ENCODE data around the gene GMDS. TPM values are rescaled to one million over a fixed set of nuclear protein-coding genes. Genes with fewer than 3 reads are reported as not detected.
"Not testable (repeated sequence)": the region's sequence is repeated elsewhere in the genome, so short reads cannot be mapped to it uniquely, and the experiment has no call there.

Gene GMDS
- total RNA-seq, 4 donors from 2014 or later: 3.4 to 7.2 (median 4.6) TPM

DNA sequence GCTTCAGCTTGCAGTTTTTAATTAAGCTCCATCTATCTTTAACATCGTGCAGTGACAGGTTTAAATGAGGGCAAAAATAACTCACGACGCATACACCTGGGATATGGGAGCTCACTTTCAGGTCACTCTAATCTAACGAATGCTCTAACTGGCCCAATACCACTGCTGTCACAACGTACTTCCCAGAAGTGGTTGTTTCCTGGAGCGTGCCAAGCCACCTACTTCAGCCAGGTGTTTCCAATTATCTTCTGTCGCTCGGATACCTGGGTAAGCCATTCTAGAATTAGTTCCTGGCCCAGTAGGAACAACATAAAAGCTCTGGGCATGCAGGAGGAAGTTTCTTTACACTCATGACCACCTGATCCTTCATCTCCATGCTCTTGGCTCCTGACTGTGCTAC, 488.3 kb downstream of the GMDS start:
- in situ Hi-C loops (cut with MboI; ENCODE audit: low sequenced_read_pairs in 4 of 4) (no loop called here), intact Hi-C loops (cut with DNase I; ENCODE audit: low total_unique reads) (loop anchor here (5.0 kb wide), 1 partner anchor 1465 kb away; the partner anchor contains the start of gene DUSP22)
- no peak for ATAC-seq
- Histone ChIP-seq H3K27me3 (no peaks in the 10 kb centered on the region), H3K4me3 (no peak overlapping the region), H3K27ac (no peak overlapping the region), H3K9me3 (no peaks in the 10 kb centered on the region), H3K36me3 (no peaks in the 10 kb centered on the region), H3K4me1 (no peaks in the 10 kb centered on the region)
- DNase-seq: no peak
- TF ChIP-seq POLR2A (IDR thresholded peaks at IDR 0.05) (no peak), CTCF (IDR thresholded peaks at IDR 0.05 in 4 of 5, conservative IDR thresholded peaks at IDR 0.05 in 1 of 5) (no peak)

GRCh38 chr6:1756472-1757129, 488.8 kb downstream of the GMDS start:
- Histone ChIP-seq H3K4me1 (no peaks in the 10 kb centered on the region), H3K27ac (no peak overlapping the region), H3K9me3 (no peaks in the 10 kb centered on the region), H3K27me3 (no peaks in the 10 kb centered on the region), H3K4me3 (no peak overlapping the region), H3K36me3 (no peaks in the 10 kb centered on the region)
- DNase-seq (no peak), ATAC-seq (no peak)
- in situ Hi-C loops (cut with MboI; ENCODE audit: low sequenced_read_pairs in 4 of 4): no loop called here
- TF ChIP-seq POLR2A (IDR thresholded peaks at IDR 0.05): no peak
- TF ChIP-seq CTCF (IDR thresholded peaks at IDR 0.05 in 4 of 5, conservative IDR thresholded peaks at IDR 0.05 in 1 of 5): no peak
- intact Hi-C loops (cut with DNase I; ENCODE audit: low total_unique reads): loop anchor here (5.0 kb wide), 1 partner anchor 1464 kb away; the partner anchor contains the start of gene DUSP22

DNA sequence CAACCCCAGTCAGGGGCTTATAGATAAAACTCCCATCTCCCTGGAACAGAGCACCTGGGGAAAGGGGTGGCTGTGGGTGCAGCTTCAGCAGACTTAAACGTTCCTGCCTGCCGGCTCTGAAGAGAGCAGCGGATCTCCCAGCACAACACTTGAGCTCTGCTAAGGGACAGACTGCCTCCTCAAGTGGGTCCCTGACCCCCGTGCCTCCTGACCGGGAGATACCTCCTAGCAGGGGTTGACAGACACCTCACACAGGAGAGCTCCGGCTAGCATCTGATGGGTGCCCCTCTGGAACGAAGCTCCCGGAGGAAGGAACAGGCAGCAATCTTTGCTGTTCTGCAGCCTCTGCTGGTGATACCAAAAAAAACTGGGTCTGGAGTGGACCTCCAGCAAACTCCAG, 494.3 kb downstream of the GMDS start:
- H3K4me3 ChIP-seq; H3K36me3 ChIP-seq; in situ Hi-C loops (cut with MboI; ENCODE audit: low sequenced_read_pairs in 4 of 4); H3K4me1 ChIP-seq; H3K27me3 ChIP-seq; H3K9me3 ChIP-seq; H3K27ac ChIP-seq; intact Hi-C loops (cut with DNase I; ENCODE audit: low total_unique reads); DNase-seq; ATAC-seq: not testable (repeated sequence)

- Histone ChIP-seq H3K27ac (no peak overlapping the region), H3K4me1 (no peaks in the 10 kb centered on the region), H3K4me3 (no peak overlapping the region), H3K9me3 (no peaks in the 10 kb centered on the region), H3K27me3 (no peaks in the 10 kb centered on the region), H3K36me3 (no peaks in the 10 kb centered on the region)
- DNase-seq (no peak), ATAC-seq (no peak)
- intact Hi-C loops (cut with DNase I; ENCODE audit: low total_unique reads) (no loop called here), in situ Hi-C loops (cut with MboI; ENCODE audit: low sequenced_read_pairs in 4 of 4) (no loop called here)
- TF ChIP-seq CTCF (IDR thresholded peaks at IDR 0.05 in 4 of 5, conservative IDR thresholded peaks at IDR 0.05 in 1 of 5) (no peak), POLR2A (IDR thresholded peaks at IDR 0.05) (no peak)
Observed at GRCh38 chr6:1749041-1749440, 496.4 kb downstream of the GMDS start.

GRCh38 chr6:1747531-1747930, 497.9 kb downstream of the GMDS start:
- H3K36me3 ChIP-seq: no peaks in the 10 kb centered on the region
- intact Hi-C loops (cut with DNase I; ENCODE audit: low total_unique reads) (no loop called here), in situ Hi-C loops (cut with MboI; ENCODE audit: low sequenced_read_pairs in 4 of 4) (no loop called here)
- H3K27me3 ChIP-seq: no peaks in the 10 kb centered on the region
- no peak overlapping the region for H3K4me3 ChIP-seq
- DNase-seq (no peak), ATAC-seq (no peak)
- no peaks in the 10 kb centered on the region for H3K9me3 ChIP-seq
- no peak overlapping the region for H3K27ac ChIP-seq
- H3K4me1 ChIP-seq: no peaks in the 10 kb centered on the region
- TF ChIP-seq CTCF (IDR thresholded peaks at IDR 0.05 in 4 of 5, conservative IDR thresholded peaks at IDR 0.05 in 1 of 5) (no peak), POLR2A (IDR thresholded peaks at IDR 0.05) (no peak)

Data from gastrocnemius medialis (tissue), 4 donors.